ENCODE measurements around the gene THAP2.

Gene THAP2

GRCh38 chr12:71663561-71664410 lies at the start of gene THAP2, which contains the start of gene ZFC3H1:
THAP2 (plus strand) TSS chr12:71664301; CDS start chr12:71664510, 209 bp downstream.
ZFC3H1 (minus strand) TSS chr12:71663848; CDS start chr12:71663610, 238 bp downstream.
- Mint-ChIP-seq H3K36me3 (peaks cover 27% of the 10 kb centered on the region), H3K9me3 (no peaks in the 10 kb centered on the region), H3K27me3 (no peaks in the 10 kb centered on the region), H3K4me1 (peaks cover 40% of the 10 kb centered on the region), H3K27ac (peak within 1 kb of the TSS; percentile 99), H3K4me3 (peak within 1 kb of the TSS; percentile 98)
- peak; percentile 94 for ATAC-seq

GRCh38 chr12:71621938-71622337 lies 42.2 kb upstream of the THAP2 start:
- Mint-ChIP-seq H3K9me3 (no peaks in the 10 kb centered on the region), H3K4me1 (peaks cover 24% of the 10 kb centered on the region), H3K36me3 (peaks cover 58% of the 10 kb centered on the region), H3K27me3 (no peaks in the 10 kb centered on the region), H3K27ac (peak overlapping the region; percentile 50), H3K4me3 (no peak overlapping the region)
- no peak for ATAC-seq

GRCh38 chr12:71625476-71625875 lies 38.6 kb upstream of the THAP2 start:
- Mint-ChIP-seq H3K4me3 (no peak overlapping the region), H3K27me3 (no peaks in the 10 kb centered on the region), H3K36me3 (peaks cover 41% of the 10 kb centered on the region), H3K27ac (peak overlapping the region; percentile 66), H3K4me1 (peaks cover 24% of the 10 kb centered on the region), H3K9me3 (no peaks in the 10 kb centered on the region)
- ATAC-seq, result no peak

- peaks cover 24% of the 10 kb centered on the region for H3K4me1 Mint-ChIP-seq
- H3K27me3 Mint-ChIP-seq, result no peaks in the 10 kb centered on the region
- H3K36me3 Mint-ChIP-seq, result peaks cover 35% of the 10 kb centered on the region
- H3K27ac Mint-ChIP-seq, result peak overlapping the region; percentile 66
- peak; percentile 58 for ATAC-seq
- H3K9me3 Mint-ChIP-seq, result no peaks in the 10 kb centered on the region
- H3K4me3 Mint-ChIP-seq, result no peak overlapping the region
These were observed 38.0 kb upstream of the THAP2 start for GRCh38 chr12:71626098-71626497.

GRCh38 chr12:71626768-71627167 lies 37.3 kb upstream of the THAP2 start:
- H3K36me3 Mint-ChIP-seq, result peaks cover 28% of the 10 kb centered on the region
- H3K4me3 Mint-ChIP-seq, result no peak overlapping the region
- no peaks in the 10 kb centered on the region for H3K27me3 Mint-ChIP-seq
- no peak for ATAC-seq
- no peak overlapping the region for H3K27ac Mint-ChIP-seq
- H3K4me1 Mint-ChIP-seq, result peaks cover 17% of the 10 kb centered on the region
- H3K9me3 Mint-ChIP-seq, result no peaks in the 10 kb centered on the region

GRCh38 chr12:71627438-71628002 lies 36.6 kb upstream of the THAP2 start:
- no peaks in the 10 kb centered on the region for H3K27me3 Mint-ChIP-seq
- peaks cover 28% of the 10 kb centered on the region for H3K36me3 Mint-ChIP-seq
- no peak for ATAC-seq
- H3K4me1 Mint-ChIP-seq, result peaks cover 11% of the 10 kb centered on the region
- no peak overlapping the region for H3K4me3 Mint-ChIP-seq
- no peak overlapping the region for H3K27ac Mint-ChIP-seq
- H3K9me3 Mint-ChIP-seq, result no peaks in the 10 kb centered on the region

GRCh38 chr12:71636704-71637115 lies 27.4 kb upstream of the THAP2 start:
- Mint-ChIP-seq H3K27ac (peak overlapping the region; percentile 57), H3K9me3 (no peaks in the 10 kb centered on the region), H3K4me1 (peaks cover 11% of the 10 kb centered on the region), H3K27me3 (no peaks in the 10 kb centered on the region), H3K4me3 (no peak overlapping the region), H3K36me3 (peaks cover 51% of the 10 kb centered on the region)
- no peak for ATAC-seq

GRCh38 chr12:71638499-71638898 lies 25.6 kb upstream of the THAP2 start:
- Mint-ChIP-seq H3K4me3 (no peak overlapping the region), H3K9me3 (no peaks in the 10 kb centered on the region), H3K36me3 (peaks cover 46% of the 10 kb centered on the region), H3K4me1 (peaks cover 12% of the 10 kb centered on the region), H3K27me3 (no peaks in the 10 kb centered on the region), H3K27ac (peak overlapping the region; percentile 64)
- ATAC-seq, result no peak

- peaks cover 53% of the 10 kb centered on the region for H3K36me3 Mint-ChIP-seq
- no peak for ATAC-seq
- H3K27me3 Mint-ChIP-seq, result no peaks in the 10 kb centered on the region
- H3K4me1 Mint-ChIP-seq, result peaks cover 20% of the 10 kb centered on the region
- H3K4me3 Mint-ChIP-seq, result no peak overlapping the region
- H3K9me3 Mint-ChIP-seq, result no peaks in the 10 kb centered on the region
- peak overlapping the region; percentile 64 for H3K27ac Mint-ChIP-seq
These were observed 24.8 kb upstream of the THAP2 start for GRCh38 chr12:71639341-71639760.

- ATAC-seq, result no peak
- Mint-ChIP-seq H3K27me3 (no peaks in the 10 kb centered on the region), H3K36me3 (peaks cover 54% of the 10 kb centered on the region), H3K27ac (no peak overlapping the region), H3K9me3 (no peaks in the 10 kb centered on the region), H3K4me1 (peaks cover 24% of the 10 kb centered on the region), H3K4me3 (no peak overlapping the region)
These were observed 23.8 kb upstream of the THAP2 start for GRCh38 chr12:71640316-71640715.

GRCh38 chr12:71641390-71641789 lies 22.7 kb upstream of the THAP2 start:
- no peak for ATAC-seq

GRCh38 chr12:71642264-71642663 lies 21.8 kb upstream of the THAP2 start:
- no peak for ATAC-seq
- Mint-ChIP-seq H3K9me3 (no peaks in the 10 kb centered on the region), H3K27me3 (no peaks in the 10 kb centered on the region), H3K36me3 (peaks cover 56% of the 10 kb centered on the region), H3K4me1 (peaks cover 19% of the 10 kb centered on the region), H3K4me3 (no peak overlapping the region), H3K27ac (no peak overlapping the region)

More at GRCh38 chr12:71641390-71641789, 22.7 kb upstream of the THAP2 start:
- Mint-ChIP-seq H3K4me3 (no peak overlapping the region), H3K36me3 (peaks cover 54% of the 10 kb centered on the region), H3K27ac (peak overlapping the region; percentile 31), H3K4me1 (peaks cover 26% of the 10 kb centered on the region), H3K27me3 (no peaks in the 10 kb centered on the region), H3K9me3 (no peaks in the 10 kb centered on the region)

- Mint-ChIP-seq H3K4me1 (peaks cover 25% of the 10 kb centered on the region), H3K9me3 (no peaks in the 10 kb centered on the region), H3K36me3 (peaks cover 48% of the 10 kb centered on the region), H3K27ac (peak overlapping the region; percentile 46), H3K27me3 (no peaks in the 10 kb centered on the region), H3K4me3 (no peak overlapping the region)
- no peak for ATAC-seq
These were observed 18.8 kb upstream of the THAP2 start for GRCh38 chr12:71645268-71645667.

GRCh38 chr12:71646512-71646911 lies 17.6 kb upstream of the THAP2 start:
- Mint-ChIP-seq H3K9me3 (no peaks in the 10 kb centered on the region), H3K4me3 (no peak overlapping the region), H3K27me3 (no peaks in the 10 kb centered on the region), H3K36me3 (peaks cover 46% of the 10 kb centered on the region), H3K4me1 (peaks cover 25% of the 10 kb centered on the region), H3K27ac (no peak overlapping the region)
- ATAC-seq, result no peak

- Mint-ChIP-seq H3K9me3 (no peaks in the 10 kb centered on the region), H3K27ac (no peak overlapping the region), H3K4me1 (peaks cover 24% of the 10 kb centered on the region), H3K4me3 (no peak overlapping the region), H3K27me3 (no peaks in the 10 kb centered on the region), H3K36me3 (peaks cover 36% of the 10 kb centered on the region)
- no peak for ATAC-seq
These were observed 15.6 kb upstream of the THAP2 start for GRCh38 chr12:71648537-71648936.

- no peaks in the 10 kb centered on the region for H3K27me3 Mint-ChIP-seq
- H3K9me3 Mint-ChIP-seq, result no peaks in the 10 kb centered on the region
- peaks cover 27% of the 10 kb centered on the region for H3K36me3 Mint-ChIP-seq
- ATAC-seq, result no peak
- H3K4me3 Mint-ChIP-seq, result no peak overlapping the region
- H3K27ac Mint-ChIP-seq, result peak overlapping the region; percentile 11
- peaks cover 20% of the 10 kb centered on the region for H3K4me1 Mint-ChIP-seq
These were observed 14.7 kb upstream of the THAP2 start for GRCh38 chr12:71649401-71649800.
